Osteocyte (in vitro differentiated cells): ENCODE results near the gene RADX. TPM values are rescaled to one million over a fixed set of nuclear protein-coding genes. Genes with fewer than 3 reads are reported as not detected.

ENCODE experiments used
- DNase-seq: peaks from one replicate; pipeline ENCODE4 v3.0.0; 2021; ENCODE audit warnings: mixed read lengths; ENCODE audit not compliant: unreplicated experiment; ENCODE audit errors: extremely low spot score
- H3K27ac Mint-ChIP-seq: one replicate; pipeline ENCODE4 v1.8.0; 2021; ENCODE audit warnings: mild to moderate bottlenecking, mixed read lengths; ENCODE audit not compliant: unreplicated experiment
- H3K27me3 Mint-ChIP-seq: one replicate; pipeline ENCODE4 v1.8.0; 2021; ENCODE audit warnings: mixed read lengths; ENCODE audit not compliant: unreplicated experiment
- H3K36me3 Mint-ChIP-seq: one replicate; pipeline ENCODE4 v1.8.0; 2021; ENCODE audit warnings: mixed read lengths; ENCODE audit not compliant: unreplicated experiment
- H3K4me1 Mint-ChIP-seq: one replicate; pipeline ENCODE4 v1.8.0; 2021; ENCODE audit warnings: mixed read lengths; ENCODE audit not compliant: unreplicated experiment
- H3K4me3 Mint-ChIP-seq: one replicate; pipeline ENCODE4 v1.8.0; 2021; ENCODE audit warnings: mild to moderate bottlenecking, moderate library complexity, mixed read lengths; ENCODE audit not compliant: unreplicated experiment
- H3K9me3 Mint-ChIP-seq: one replicate; pipeline ENCODE4 v1.8.0; 2021; ENCODE audit warnings: mixed read lengths; ENCODE audit not compliant: unreplicated experiment
- microRNA-seq: library from miRNA; unstranded; fragments of <30 nt; microRNA quantifications from one replicate; pipeline ENCODE4 v1.1.0, GENCODE V29; 2020; ENCODE audit not compliant: unreplicated experiment
- total RNA-seq: library from RNA; stranded (reverse); gene quantifications from 2 replicates; pipeline ENCODE4 v1.2.1, GENCODE V29; 2021
- TF ChIP-seq, protein P1 (sequence below): fragments of 200-600 bp; sonication (generic); IDR thresholded peaks from 2 replicates; pipeline ENCODE4 v1.5.0; 2021; ENCODE audit warnings: antibody characterized with exemption, mild to moderate bottlenecking, moderate library complexity

Gene RADX
- total RNA-seq, 1 donor from 2014 or later = not detected

- Mint-ChIP-seq H3K27ac (no peak overlapping the region), H3K27me3 (peaks cover 24% of the 10 kb centered on the region)
Observed at GRCh38 chrX:106725931-106726330, 114.2 kb downstream of the RADX start.

DNA sequence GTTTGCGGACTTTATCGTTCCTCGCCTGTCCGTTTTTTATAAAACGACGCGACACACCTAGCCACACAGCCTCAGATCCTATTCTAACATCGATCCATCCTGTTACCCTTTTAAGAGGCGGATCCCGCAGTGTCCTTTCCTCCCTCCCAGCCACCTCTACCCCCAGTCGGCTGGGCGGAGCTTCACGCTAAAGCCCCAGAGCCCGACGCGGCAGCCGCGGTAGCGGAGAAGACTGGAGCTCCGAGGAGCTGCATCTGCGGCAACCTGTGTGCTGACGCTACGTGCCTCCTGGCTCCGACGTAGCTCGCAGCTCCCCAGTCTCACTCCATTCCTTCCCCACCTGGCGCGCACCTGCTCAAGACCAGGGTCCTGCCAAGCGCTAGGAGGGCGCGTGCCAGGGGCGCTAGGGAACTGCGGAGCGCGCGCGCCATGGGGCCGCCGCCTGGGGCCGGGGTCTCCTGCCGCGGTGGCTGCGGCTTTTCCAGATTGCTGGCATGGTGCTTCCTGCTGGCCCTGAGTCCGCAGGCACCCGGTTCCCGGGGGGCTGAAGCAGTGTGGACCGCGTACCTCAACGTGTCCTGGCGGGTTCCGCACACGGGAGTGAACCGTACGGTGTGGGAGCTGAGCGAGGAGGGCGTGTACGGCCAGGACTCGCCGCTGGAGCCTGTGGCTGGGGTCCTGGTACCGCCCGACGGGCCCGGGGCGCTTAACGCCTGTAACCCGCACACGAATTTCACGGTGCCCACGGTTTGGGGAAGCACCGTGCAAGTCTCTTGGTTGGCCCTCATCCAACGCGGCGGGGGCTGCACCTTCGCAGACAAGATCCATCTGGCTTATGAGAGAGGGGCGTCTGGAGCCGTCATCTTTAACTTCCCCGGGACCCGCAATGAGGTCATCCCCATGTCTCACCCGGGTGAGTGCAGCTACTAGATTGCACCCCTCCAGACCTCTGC is 115.0 kb downstream of the RADX start, which contains the start of gene RNF128:
TSS of gene RNF128 (plus strand) at position 217 of the 953 bp plus-strand sequence. CDS start at position 430, 213 bp downstream.
- DNase-seq = no peak
- no peaks in the 10 kb centered on the region for H3K36me3 Mint-ChIP-seq
- TF ChIP-seq, protein P1, sequence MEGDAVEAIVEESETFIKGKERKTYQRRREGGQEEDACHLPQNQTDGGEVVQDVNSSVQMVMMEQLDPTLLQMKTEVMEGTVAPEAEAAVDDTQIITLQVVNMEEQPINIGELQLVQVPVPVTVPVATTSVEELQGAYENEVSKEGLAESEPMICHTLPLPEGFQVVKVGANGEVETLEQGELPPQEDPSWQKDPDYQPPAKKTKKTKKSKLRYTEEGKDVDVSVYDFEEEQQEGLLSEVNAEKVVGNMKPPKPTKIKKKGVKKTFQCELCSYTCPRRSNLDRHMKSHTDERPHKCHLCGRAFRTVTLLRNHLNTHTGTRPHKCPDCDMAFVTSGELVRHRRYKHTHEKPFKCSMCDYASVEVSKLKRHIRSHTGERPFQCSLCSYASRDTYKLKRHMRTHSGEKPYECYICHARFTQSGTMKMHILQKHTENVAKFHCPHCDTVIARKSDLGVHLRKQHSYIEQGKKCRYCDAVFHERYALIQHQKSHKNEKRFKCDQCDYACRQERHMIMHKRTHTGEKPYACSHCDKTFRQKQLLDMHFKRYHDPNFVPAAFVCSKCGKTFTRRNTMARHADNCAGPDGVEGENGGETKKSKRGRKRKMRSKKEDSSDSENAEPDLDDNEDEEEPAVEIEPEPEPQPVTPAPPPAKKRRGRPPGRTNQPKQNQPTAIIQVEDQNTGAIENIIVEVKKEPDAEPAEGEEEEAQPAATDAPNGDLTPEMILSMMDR = no peak
- H3K27me3 Mint-ChIP-seq = peaks cover 27% of the 10 kb centered on the region
- peak within 1 kb of the TSS; percentile 58 for H3K4me3 Mint-ChIP-seq
- H3K27ac Mint-ChIP-seq = no peak within 1 kb of the TSS
- peaks cover 3% of the 10 kb centered on the region for H3K4me1 Mint-ChIP-seq
- H3K9me3 Mint-ChIP-seq = peaks cover 13% of the 10 kb centered on the region

More at GRCh38 chrX:106725931-106726330, 114.2 kb downstream of the RADX start:
- Mint-ChIP-seq H3K4me3 (no peak overlapping the region), H3K36me3 (no peaks in the 10 kb centered on the region), H3K9me3 (peaks cover 13% of the 10 kb centered on the region), H3K4me1 (peaks cover 3% of the 10 kb centered on the region)
- TF ChIP-seq, protein P1 = no peak
- DNase-seq = no peak

- Mint-ChIP-seq H3K4me1 (peaks cover 3% of the 10 kb centered on the region), H3K9me3 (peaks cover 13% of the 10 kb centered on the region), H3K27me3 (peaks cover 27% of the 10 kb centered on the region), H3K27ac (no peak overlapping the region), H3K36me3 (no peaks in the 10 kb centered on the region), H3K4me3 (no peak overlapping the region)
- no peak for DNase-seq
- TF ChIP-seq, protein P1 = no peak
Observed at GRCh38 chrX:106728337-106728736, 116.6 kb downstream of the RADX start.

Small RNA genes within 50 kb of the gene (microRNA-seq; reads per million reads assigned to microRNA genes)
- gene MIR548AN = not detected

Other genes with a start within 250 kb of the RADX start
- not detected in 2 replicates for gene RNF128, start 114.7 kb downstream of the RADX start, total RNA-seq
- 10.3 and 11.0 TPM in 2 replicates for gene TBC1D8B, start 190.7 kb downstream of the RADX start, total RNA-seq